Esophagus squamous epithelium (tissue), 4 donors: ENCODE measurements around the gene ITGA6.

Source experiments
- CTCF ChIP-seq, 6 experiments: fragments of 450-650 bp in 4 of 6; fragments of 200-600 bp in 2 of 6; sonication (generic) in 2 of 6; IDR thresholded peaks; one replicate each; pipeline ENCODE4 v1.5.1; 2016 to 2019; ENCODE audit warnings: antibody characterized with exemption in 6 of 6, mild to moderate bottlenecking in 4 of 6, moderate library complexity in 4 of 6
- POLR2A ChIP-seq, 4 donors: fragments of 450-650 bp; IDR thresholded peaks; one replicate each; pipeline ENCODE4 v1.6.1; 2017; ENCODE audit warnings: antibody characterized with exemption in 4 of 4, mild to moderate bottlenecking in 4 of 4, moderate library complexity in 3 of 4

GRCh38 chr2:172431463-172431862 lies 4.1 kb downstream of the ITGA6 start:
- TF ChIP-seq CTCF (IDR thresholded peaks at IDR 0.05) = no peak
- TF ChIP-seq POLR2A (IDR thresholded peaks at IDR 0.05) = no peak
